Measurements from ENCODE around the gene LSP1. TPM values are rescaled to one million over a fixed set of nuclear protein-coding genes. Genes with fewer than 3 reads are reported as not detected.

The LSP1 gene
- polyA plus RNA-seq, 4 donors, result 5.2 to 10.8 (median 7.3) TPM

- no peak for DNase-seq (ENCODE audit: low read depth in 4 of 4, low spot score in 3 of 4)
These were observed 5.7 kb upstream of the LSP1 start for GRCh38 chr11:1847006-1847735.

DNA sequence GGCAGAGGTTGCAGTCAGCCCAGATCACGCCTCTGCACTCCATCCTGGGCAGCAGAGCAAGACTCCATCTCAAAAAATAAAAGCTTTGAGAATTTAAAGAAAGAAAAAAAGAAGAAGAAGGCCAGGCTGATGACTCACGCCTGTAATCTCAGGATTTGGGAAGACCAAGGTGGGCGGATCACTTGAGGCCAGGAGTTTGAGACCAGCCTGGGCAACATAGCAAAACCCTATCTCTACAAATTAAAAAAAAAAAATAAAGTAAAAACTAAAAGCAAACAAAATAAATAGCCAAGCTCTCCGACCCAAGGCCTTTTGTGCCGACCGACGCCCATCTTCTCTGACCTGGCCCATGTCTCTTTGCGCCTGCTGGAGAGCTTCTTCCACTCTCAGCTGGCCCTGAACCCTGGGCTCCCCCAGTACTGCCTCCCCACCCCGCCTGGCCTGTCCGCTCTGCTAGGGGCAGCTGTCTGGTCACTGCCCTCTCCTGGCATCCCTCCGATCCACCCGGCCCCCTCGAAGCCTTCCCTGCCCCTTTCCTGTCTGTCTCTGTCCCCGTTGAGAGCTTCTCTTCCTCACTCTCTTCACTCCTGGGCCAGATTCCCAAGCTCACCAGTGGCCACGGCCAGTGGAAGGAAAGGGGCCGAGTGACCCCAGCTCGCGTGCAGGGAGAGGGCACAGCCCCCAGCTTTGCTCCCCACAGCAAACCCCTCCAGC lies 4.8 kb upstream of the LSP1 start:
- no peak for DNase-seq (ENCODE audit: low read depth in 4 of 4, low spot score in 3 of 4)

DNA sequence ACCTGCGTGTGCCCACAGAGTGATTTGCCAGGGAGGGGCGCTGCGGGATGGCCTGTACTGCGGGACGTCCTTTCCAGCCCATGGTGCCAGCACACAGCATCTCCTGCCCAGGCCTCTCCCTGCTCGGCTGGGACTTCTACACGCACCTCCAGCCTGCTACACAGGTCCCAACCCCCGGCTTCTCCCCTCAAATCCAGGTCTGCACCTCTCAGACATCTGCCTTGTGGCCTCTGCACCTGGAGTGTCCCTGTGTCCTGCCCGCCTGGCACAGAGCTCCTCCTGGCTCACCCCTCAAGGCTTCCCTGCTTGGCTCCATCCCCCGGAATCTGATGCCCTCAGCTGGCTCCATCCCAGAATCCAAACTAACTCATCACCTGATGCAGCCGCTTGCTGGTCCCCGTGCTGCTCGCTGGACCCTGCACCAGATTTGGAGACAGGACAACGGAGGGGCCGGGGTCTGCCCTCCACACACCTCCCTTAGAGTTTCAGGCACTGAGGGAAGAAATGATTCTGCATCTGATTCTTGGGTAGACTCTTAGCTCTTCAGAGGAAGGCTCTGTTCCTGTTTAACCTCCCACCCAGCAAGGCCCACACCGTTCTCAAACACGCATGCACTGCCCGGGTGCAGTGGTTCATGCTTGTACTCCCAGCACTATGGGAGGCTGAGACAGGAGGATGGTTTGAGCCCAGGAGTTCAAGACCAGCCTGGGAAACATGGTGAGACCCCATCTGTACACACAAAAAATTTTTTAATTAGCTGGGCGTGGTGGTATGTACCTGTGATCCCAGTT lies 4.0 kb upstream of the LSP1 start:
- DNase-seq (ENCODE audit: low read depth in 4 of 4, low spot score in 3 of 4), result no peak

DNA sequence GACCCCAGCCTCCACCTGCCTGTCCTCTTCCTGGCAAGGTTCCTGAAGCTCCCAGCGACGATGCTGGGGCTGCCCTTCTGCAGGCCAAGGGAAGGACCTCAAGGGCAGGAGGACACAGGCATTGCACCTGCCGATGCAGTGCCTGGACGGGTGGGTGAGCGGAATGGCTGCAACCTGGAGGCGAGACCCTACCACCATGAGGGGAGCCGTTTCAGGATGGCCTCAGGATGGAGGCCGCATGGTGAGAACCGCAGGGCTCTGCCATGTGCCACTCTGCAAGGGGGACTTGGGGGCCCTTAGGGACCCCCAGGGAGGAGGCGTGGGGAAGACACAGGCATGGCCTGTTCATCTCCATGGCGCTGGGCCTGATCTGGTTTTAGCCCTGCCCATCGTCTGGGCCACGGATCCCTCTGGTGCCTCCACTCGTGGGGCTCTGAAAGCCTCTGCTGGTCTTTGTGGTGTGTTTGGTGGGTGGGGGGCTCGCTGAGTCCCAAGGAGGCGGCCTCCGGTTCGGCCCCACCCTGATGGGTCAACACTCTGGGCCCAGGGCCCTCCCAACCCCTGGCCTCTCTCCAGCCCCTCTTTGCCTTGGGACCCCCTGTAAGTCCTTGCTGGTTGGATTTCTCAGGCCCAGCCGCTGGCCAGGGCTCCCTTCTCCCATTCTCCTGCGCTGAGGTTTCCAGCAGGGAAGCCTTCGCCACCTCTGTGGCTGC lies 1.3 kb upstream of the LSP1 start:
- DNase-seq (ENCODE audit: low read depth in 4 of 4, low spot score in 3 of 4), result no peak

GRCh38 chr11:1852271-1852876 lies 510 bp upstream of the LSP1 start:
- no peak for DNase-seq (ENCODE audit: low read depth in 4 of 4, low spot score in 3 of 4)

DNA sequence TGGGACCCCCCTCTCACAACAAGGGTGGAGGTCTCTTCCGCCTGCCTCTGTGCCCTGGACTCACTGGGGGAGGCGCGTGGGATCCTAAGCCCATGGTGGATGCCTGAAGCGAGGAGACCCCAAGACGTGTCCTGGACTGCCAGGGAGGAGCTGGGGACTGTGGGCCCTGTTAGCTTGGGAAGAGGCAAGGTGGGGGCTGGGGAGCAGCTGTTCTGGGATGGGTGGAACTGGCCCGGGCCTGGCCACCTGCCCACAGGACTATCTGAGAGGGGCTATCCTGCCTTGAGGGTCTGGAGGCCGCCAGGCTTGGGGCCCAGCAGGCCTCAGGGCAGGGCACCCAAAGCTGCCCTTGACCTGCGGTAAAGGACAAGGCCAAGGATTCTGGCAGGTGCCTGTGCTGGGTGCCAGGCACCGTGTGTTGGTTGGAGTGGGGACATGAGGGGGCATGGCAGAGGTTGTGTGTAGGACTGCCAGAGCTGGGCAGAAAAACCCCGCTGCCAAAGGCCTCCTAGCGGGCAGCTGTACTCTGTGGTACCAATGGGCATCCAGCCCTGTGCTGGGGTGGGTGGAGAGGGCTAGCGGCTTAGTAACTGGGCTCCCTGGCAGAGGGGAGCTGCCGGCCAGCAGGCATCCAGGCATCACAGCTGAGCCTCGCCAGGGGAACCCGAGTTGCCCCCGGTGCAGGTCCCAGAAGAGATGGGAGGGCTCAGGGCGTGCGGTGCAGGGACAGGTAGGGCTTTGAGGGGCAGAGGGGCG lies 670 bp downstream of the LSP1 start:
- DNase-seq (ENCODE audit: low read depth in 4 of 4, low spot score in 3 of 4), result no peak

DNA sequence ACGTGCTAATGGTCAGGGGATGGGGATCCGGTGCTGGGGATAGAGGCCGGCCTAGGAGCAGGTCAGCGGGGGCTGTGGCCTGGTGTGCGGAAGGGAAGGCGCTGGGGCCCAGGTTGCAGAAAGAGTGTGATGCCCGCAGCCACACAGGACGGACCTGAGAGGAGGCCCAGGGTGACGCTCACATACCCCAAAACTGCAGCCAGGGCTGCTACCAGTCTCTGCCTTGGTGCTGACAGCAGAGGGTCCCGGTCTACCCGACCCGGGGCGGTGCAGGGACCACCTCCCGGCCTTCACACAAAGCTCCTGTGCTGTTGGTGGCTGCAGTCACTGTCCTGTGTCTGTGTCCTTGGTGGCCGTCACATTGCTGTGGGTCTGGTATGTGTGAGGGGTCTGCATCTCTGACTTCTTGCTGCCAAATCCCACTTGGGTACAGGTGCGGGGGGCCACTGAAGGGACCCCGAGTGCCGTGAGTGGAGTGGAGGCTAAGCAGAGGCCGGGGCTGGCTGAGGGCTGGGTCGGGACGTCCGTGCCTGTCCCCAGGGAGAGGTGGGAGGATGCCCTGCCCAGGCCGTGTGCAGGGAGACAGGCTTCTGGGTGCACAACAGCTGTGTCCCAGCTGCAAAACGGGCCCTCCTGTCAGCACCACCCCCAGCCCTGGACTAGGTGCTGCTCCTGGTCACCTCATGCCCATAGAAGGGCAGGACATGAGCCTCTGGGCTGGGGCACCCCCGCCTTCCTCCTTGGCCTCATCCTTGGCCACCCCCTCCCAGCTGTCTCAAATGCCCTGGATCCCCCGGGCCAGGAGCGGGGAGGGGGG lies 1.5 kb downstream of the LSP1 start:
- no peak for DNase-seq (ENCODE audit: low read depth in 4 of 4, low spot score in 3 of 4)

DNA sequence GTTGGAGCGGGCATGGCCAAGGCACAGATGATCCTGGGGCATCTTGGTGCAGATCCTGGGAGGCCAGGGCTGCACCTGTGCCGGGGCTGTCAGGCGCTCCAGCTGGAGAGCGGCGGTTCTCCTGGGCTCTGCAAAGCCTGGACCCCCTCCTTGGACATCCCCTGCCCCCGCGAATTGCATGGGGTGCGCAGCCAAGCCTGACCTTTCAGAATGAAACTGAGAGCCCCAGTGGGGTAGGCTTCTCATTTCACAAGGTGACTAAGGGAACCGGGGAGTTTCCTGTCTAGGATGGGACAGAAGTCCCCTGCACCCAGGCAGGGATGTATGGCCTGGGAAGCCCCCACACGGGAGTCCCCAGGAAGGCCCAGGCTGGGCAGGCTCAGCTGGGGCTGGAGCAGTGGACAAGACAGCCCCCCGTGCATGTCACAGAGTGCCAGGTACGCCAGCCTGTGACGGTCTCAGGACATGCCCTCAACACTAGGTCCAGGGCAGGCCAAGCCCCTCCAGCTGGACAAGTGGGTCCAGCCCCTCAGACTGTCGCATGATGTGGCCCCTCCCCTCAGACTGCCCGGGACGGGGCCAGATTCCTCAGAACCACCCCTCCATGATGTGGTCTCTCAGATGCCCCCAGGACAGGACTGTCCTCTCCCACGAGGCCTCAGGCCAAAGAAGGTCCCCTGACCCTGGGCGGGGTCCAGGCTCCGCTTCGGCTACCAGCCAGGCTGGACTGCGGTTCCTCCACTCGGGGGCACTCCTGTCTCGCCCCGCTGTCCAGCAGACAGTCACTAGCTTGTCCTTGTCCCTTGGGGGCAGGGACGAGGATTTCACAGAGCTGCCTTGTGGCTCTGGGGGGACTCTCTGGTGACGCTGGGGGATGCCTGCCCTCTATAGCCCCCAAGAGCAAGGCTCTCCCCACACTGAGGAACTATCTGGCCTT lies 2.3 kb downstream of the LSP1 start:
- DNase-seq (ENCODE audit: low read depth in 4 of 4, low spot score in 3 of 4), result no peak

DNA sequence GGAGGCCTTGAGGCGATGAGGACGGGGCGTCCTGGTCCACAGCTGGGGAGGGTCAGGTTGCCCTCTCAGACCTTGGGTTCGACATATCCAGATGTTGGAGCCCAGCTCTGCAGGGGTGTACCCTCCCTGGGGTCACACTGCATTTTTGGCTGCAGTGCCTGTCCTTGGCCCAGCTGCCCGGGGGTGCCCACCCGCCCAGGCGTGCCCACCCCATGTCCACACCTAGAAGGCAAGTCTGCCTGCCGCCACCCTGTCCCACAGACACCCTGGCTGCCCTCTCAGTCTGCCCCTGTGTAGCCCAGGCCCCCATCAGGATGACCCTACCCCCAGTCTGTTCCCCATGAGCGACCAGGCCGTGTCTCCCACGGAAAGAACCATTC lies 3.0 kb downstream of the LSP1 start:
- DNase-seq (ENCODE audit: low read depth in 4 of 4, low spot score in 3 of 4), result no peak

DNA sequence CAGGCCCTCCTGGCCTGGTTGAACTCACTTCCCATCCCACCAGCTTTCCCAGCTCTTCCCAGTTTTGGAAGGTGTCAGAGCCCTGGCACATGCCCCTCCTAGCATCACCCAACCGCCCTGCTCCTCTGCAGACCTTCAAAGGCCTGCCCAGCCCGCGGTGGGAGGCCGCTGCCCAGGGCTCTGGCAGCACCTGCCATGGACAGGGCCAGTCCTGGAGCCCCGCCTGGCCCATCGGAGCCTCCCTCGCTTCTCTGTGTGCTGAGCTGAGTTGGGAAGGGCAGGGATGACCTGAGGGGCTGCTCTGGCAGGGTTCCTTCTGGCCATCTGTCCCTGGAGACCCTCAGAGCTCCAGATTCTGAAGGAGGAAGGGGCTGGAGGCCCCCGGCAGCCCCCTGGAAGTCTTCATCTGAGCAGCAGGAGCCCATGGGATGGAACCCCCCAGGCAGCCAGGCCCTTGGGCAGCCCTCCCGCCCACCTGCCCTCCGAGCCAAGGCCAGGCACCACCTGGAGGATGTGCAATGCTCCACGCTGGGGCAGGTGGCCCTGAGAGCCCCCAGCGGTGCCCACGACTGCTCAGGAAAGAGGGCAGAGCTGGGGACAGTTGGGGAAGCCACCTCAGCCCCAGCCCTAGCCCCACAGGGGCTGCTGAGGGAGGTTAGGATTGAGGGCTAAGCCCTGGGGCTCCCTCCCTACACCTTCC lies 3.6 kb downstream of the LSP1 start:
- DNase-seq (ENCODE audit: low read depth in 4 of 4, low spot score in 3 of 4), result no peak

GRCh38 chr11:1857064-1857463 lies 4.2 kb downstream of the LSP1 start:
- DNase-seq (ENCODE audit: low read depth in 4 of 4, low spot score in 3 of 4), result no peak

- DNase-seq (ENCODE audit: low read depth in 4 of 4, low spot score in 3 of 4), result no peak
These were observed 5.3 kb downstream of the LSP1 start for GRCh38 chr11:1858154-1858553.

DNA sequence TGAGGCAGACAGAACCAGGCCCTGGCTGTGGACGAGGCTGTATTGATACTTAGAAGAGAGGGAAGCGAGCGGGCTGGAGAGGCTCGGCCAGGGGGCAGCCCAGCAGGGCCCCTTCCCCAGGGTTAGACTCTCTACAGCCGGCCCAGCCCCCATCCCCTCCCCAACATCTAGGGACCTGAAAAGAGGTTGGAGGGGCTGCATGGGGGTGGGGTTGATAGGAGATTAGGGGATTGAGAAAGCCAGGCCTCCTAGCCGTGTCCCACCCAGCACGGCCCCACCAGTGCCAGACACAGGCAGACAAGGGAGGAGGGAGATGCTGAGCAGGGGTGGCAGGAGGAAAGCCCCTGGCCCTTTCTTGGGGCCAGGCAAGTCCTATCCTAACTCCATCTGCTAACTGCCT lies 5.7 kb downstream of the LSP1 start:
- no peak for DNase-seq (ENCODE audit: low read depth in 4 of 4, low spot score in 3 of 4)

DNA sequence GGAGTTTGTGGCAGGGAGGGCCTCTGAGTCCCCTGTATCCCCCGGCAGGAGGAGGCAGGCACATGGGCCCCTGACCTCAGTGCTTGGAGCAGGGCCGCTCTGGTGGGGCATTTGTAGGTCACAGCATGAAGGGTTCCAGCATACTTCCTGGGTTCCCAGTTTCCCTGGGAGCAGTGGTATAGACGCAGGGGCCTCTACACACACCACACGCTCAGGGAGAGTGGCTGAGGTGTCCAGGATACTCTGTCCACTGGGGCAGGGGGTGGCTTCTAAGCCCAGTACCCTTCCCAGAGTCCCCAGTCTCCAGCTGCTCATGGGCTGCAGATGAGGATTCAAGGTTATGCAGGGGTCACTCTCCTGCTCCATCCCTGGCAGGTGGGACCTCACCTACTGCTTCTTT lies 6.1 kb downstream of the LSP1 start:
- no peak for DNase-seq (ENCODE audit: low read depth in 4 of 4, low spot score in 3 of 4)

DNA sequence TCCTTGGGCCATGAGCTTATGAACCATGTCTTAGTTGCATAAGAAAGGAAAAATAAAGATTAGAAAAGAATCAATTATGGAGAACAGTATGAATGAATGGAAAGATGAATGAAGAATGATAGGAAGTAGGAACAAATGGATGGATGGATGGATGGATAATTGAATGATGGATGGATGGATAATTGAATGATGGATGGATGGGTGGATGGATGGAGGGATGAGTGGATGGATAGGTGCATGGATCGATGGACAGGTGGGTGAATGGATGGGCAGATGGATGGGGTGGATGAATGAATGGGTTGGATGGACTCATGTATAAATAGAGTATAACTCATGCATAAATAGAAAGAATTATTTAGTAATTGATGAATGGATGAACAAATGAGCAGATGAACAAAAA lies 7.2 kb downstream of the LSP1 start:
- no peak for DNase-seq (ENCODE audit: low read depth in 4 of 4, low spot score in 3 of 4)

DNA sequence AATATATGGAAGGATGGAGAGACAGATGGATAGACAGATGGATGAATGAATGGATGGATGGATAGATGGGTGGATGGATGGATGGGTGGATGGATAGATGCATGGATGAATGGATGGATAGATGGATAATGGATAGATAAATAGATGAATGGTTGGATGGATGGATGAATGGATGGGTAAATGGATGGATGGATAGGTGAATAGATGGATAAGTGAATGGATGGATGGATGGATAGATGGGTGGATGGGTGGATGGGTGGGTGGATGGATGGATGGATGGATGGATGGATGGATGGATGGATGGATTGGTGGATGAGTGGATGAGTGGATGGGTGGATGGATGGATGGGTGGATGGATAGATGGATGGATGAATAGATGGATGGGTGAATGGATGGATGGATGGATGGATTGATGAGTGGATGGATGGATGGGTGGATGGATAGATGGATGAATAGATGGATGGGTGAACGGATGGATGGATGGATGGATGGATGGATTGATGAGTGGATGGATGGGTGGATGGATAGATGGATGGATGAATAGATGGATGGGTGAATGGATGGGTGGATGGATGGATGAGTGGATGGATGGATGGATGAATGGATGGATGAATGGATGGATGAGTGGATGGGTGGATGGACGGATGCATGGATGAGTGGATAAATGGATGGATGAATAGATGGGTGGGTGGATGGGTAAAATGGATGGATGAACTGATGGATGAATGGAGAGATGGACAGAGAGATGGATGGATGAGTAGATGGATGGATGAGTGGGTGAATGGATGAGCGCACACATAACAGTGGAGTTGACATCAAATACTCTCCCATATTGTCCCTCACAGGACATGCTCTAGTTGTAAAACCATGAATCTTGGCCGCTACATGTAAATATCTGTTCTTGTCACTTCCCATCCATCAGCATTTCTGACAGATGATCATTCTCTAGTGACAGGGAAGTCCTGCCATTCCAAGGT lies 8.8 kb downstream of the LSP1 start:
- no peak for DNase-seq (ENCODE audit: low read depth in 4 of 4, low spot score in 3 of 4)
